Measurements from ENCODE around the gene MDP1. TPM values are rescaled to one million over a fixed set of nuclear protein-coding genes. Genes with fewer than 3 reads are reported as not detected.

The MDP1 gene
- total and polyA plus RNA-seq, 2 donors from 2014 or later: 22.8 to 55.4 TPM

DNA sequence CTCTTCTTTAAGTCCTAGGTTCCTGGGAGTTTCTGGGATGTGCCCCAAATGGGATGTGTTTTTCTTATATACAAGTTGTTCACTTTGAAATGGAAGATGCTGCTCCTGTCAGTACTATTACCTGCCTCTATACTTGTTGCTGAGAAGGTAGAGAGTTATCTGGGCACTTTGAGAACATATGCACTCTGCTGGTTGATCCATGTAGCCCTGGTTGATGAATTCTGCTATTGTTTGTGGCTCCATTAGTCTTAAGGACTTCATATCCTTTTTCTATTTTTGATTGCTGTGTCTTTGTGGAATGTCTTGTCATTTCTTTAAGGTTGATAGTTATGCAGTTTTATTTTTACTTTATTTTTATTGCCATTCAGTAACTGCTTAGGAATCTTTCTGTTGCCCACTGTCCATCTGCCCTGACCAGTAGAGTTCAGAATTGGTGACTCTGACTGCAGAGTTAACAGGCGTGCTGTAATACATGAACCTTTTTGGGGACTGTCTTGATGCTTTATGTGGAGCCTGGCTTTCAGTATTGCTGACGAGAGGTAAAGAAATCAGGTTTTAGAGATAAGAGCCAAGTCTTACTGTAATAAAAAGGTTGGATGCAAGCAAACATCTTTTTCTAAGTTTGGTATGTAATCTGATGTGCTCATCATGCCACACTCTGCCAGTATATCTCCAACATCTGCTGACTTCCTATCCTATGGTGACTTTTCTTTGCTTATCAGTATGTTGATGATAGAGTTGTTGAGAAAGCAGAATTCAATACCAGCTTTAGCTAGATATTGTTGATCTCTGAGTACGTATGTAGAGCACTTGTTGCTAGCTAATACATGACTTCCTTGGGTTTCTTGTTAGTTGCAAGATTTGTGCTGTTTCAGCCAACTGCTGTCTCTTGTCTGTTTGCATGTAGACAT is 18.5 kb upstream of the MDP1 start:
- TF ChIP-seq, protein P1, sequence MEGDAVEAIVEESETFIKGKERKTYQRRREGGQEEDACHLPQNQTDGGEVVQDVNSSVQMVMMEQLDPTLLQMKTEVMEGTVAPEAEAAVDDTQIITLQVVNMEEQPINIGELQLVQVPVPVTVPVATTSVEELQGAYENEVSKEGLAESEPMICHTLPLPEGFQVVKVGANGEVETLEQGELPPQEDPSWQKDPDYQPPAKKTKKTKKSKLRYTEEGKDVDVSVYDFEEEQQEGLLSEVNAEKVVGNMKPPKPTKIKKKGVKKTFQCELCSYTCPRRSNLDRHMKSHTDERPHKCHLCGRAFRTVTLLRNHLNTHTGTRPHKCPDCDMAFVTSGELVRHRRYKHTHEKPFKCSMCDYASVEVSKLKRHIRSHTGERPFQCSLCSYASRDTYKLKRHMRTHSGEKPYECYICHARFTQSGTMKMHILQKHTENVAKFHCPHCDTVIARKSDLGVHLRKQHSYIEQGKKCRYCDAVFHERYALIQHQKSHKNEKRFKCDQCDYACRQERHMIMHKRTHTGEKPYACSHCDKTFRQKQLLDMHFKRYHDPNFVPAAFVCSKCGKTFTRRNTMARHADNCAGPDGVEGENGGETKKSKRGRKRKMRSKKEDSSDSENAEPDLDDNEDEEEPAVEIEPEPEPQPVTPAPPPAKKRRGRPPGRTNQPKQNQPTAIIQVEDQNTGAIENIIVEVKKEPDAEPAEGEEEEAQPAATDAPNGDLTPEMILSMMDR (IDR thresholded peaks at IDR 0.05; ENCODE audit: borderline replicate concordance, extremely low read depth, insufficient read depth): no peak
- FAIRE-seq: no peak
- intact Hi-C loops (cut with DNase I): no loop called here
- no peaks in the 10 kb centered on the region for H3K9me3 ChIP-seq (ENCODE audit: control insufficient read depth in 2 of 3, insufficient read depth in 1 of 3, low read length in 3 of 3)
- H3K9ac ChIP-seq (ENCODE audit: low read length in 3 of 3): no peak overlapping the region
- H3K27ac ChIP-seq (ENCODE audit: low read depth in 2 of 2, low read length in 2 of 2): no peak overlapping the region
- H3K4me1 ChIP-seq (ENCODE audit: control insufficient read depth in 2 of 3, insufficient read depth in 2 of 3, low read depth in 1 of 3, low read length in 3 of 3): peaks cover 0 to 25% (median 13%) of the 10 kb centered on the region in 3 donors
- peaks cover 8 to 32% (median 26%) of the 10 kb centered on the region in 3 donors for H3K36me3 ChIP-seq (ENCODE audit: control insufficient read depth in 2 of 3, insufficient read depth in 3 of 3, low read length in 3 of 3)
- no peaks in the 10 kb centered on the region for H3K27me3 ChIP-seq (ENCODE audit: control insufficient read depth, insufficient read depth, low read length)
- H3K4me3 ChIP-seq (ENCODE audit: low read length in 3 of 3): no peak overlapping the region
- no peak for DNase-seq

DNA sequence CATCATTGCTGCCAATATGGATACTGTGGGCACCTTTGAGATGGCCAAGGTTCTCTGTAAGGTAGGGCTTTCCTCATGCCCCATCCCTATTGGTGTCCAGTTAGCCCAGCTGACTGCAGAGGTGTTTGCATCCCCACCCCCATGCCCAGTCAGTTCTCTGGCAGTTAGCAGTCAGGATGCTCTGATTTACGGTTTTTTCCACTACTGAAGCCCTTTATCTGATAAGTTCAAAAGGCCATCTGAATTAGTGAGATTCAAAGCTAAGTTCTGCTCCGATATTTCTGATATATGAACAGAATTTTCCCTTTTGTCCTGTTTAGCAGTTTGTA is 17.6 kb upstream of the MDP1 start:
- intact Hi-C loops (cut with DNase I): no loop called here
- no peaks in the 10 kb centered on the region for H3K9me3 ChIP-seq (ENCODE audit: control insufficient read depth in 2 of 3, insufficient read depth in 1 of 3, low read length in 3 of 3)
- peak overlapping the region; percentile 84 to 94 (median 92) for H3K9ac ChIP-seq (ENCODE audit: low read length in 3 of 3)
- H3K27me3 ChIP-seq (ENCODE audit: control insufficient read depth, insufficient read depth, low read length): no peaks in the 10 kb centered on the region
- no peak overlapping the region for H3K27ac ChIP-seq (ENCODE audit: low read depth in 2 of 2, low read length in 2 of 2)
- no peak for FAIRE-seq
- no peak for DNase-seq
- peaks cover 8 to 25% (median 21%) of the 10 kb centered on the region in 3 donors for H3K36me3 ChIP-seq (ENCODE audit: control insufficient read depth in 2 of 3, insufficient read depth in 3 of 3, low read length in 3 of 3)
- TF ChIP-seq, protein P1 (IDR thresholded peaks at IDR 0.05; ENCODE audit: borderline replicate concordance, extremely low read depth, insufficient read depth): no peak
- H3K4me1 ChIP-seq (ENCODE audit: control insufficient read depth in 2 of 3, insufficient read depth in 2 of 3, low read depth in 1 of 3, low read length in 3 of 3): peaks cover 0 to 25% (median 13%) of the 10 kb centered on the region in 3 donors
- peak overlapping the region; percentile 86 to 96 (median 96) for H3K4me3 ChIP-seq (ENCODE audit: low read length in 3 of 3)

DNA sequence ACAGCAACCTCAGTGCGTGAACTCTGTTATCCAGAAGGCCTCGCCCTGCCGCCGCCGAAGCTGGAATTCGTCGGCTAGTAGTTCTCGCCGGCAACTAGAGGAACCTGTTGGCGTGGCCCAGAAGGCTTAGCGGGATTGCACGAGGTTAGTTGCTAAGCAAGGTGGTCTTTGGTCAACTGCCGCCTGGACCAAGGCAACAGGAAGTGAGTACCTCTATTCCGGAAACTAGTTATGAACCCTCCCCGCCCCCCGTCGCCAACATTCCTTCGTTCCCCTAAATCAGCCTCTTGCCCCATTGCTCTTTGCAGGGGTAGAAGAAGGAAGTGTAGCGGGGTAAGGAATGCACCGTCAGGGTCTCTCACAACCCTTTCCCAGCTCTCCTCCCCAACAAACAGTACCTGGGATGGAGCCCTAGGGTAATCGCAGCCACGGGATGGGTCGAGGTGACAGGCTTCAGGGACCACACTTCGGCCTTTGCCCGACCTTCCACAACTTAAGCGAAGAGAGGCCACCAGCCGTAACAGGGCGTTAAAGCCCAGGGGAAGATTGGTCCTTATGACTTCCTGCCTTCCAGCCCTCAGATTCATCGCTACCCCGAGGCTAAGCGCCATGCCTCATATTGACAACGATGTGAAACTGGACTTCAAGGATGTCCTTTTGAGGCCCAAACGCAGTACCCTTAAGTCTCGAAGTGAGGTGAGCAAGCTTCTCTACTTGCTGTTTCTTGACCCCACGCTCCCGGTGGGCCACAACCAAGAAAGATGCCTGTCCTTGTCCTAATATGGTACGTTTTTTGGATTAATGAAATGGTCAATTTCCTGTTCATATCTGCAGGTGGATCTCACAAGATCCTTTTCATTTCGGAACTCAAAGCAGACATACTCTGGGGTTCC is 17.0 kb upstream of the MDP1 start, which contains the start of gene GMPR2:
Gene GMPR2 (plus strand): TSS at position 285 of the 893 bp plus-strand sequence. CDS start 325 bp downstream, at position 610.
- H3K27ac ChIP-seq (ENCODE audit: low read depth in 2 of 2, low read length in 2 of 2): peak within 1 kb of the TSS; percentile 89 to 94
- TF ChIP-seq, protein P1 (IDR thresholded peaks at IDR 0.05; ENCODE audit: borderline replicate concordance, extremely low read depth, insufficient read depth): no peak
- peak within 1 kb of the TSS; percentile 86 to 96 (median 96) for H3K4me3 ChIP-seq (ENCODE audit: low read length in 3 of 3)
- peaks cover 0 to 25% (median 13%) of the 10 kb centered on the region in 3 donors for H3K4me1 ChIP-seq (ENCODE audit: control insufficient read depth in 2 of 3, insufficient read depth in 2 of 3, low read depth in 1 of 3, low read length in 3 of 3)
- FAIRE-seq (no peak), DNase-seq (no peak)
- intact Hi-C loops (cut with DNase I): no loop called here
- H3K9ac ChIP-seq (ENCODE audit: low read length in 3 of 3): peak within 1 kb of the TSS; percentile 92 to 96 (median 94)
- no peaks in the 10 kb centered on the region for H3K27me3 ChIP-seq (ENCODE audit: control insufficient read depth, insufficient read depth, low read length)
- no peaks in the 10 kb centered on the region for H3K9me3 ChIP-seq (ENCODE audit: control insufficient read depth in 2 of 3, insufficient read depth in 1 of 3, low read length in 3 of 3)
- H3K36me3 ChIP-seq (ENCODE audit: control insufficient read depth in 2 of 3, insufficient read depth in 3 of 3, low read length in 3 of 3): peaks cover 8 to 19% (median 16%) of the 10 kb centered on the region in 3 donors
